B cell (primary cell): ENCODE measurements around the gene ARHGAP6. TPM values are rescaled to one million over a fixed set of nuclear protein-coding genes. Genes with fewer than 3 reads are reported as not detected.

ENCODE experiments used
- ATAC-seq: fragments of 200-7000 bp; cut with Tn5 transposase; one replicate; pipeline ENCODE4 v1.10.0; 2021; ENCODE audit warnings: low read depth, mild to moderate bottlenecking, moderate number of reproducible peaks, moderate library complexity
- CTCF ChIA-PET: fragments of 350-600 bp; sonication (Branson Sonifier 250); formaldehyde crosslinking; loops from one replicate; lab custom pipeline; 2021; ENCODE audit warnings: antibody characterized with exemption, inconsistent platforms; lab: Charles Lee
- POLR2A ChIA-PET: fragments of 350-600 bp; sonication (Branson Sonifier 250); formaldehyde crosslinking; loops from one replicate; lab custom pipeline; 2021; ENCODE audit warnings: antibody characterized with exemption; lab: Charles Lee
- DNase-seq: peaks from one replicate; pipeline ENCODE4 v3.0.0; 2013
- H2AFZ ChIP-seq: 2 replicates; pipeline ENCODE4 v1.6.1; 2012; ENCODE audit warnings: mild to moderate bottlenecking, low read depth, low read length; ENCODE audit not compliant: insufficient read depth, poor library complexity, severe bottlenecking
- H3K27ac ChIP-seq, 2 donors: 1 replicate in 1 of 2; 2 replicates in 1 of 2; pipeline ENCODE4 v1.5.1; 2012 to 2013; ENCODE audit warnings: low read length in 2 of 2, mild to moderate bottlenecking in 2 of 2, moderate library complexity in 1 of 2
- H3K27me3 ChIP-seq, 4 experiments: fragments of 200-600 bp in 1 of 4; sonication (generic) in 1 of 4; replicated peaks in 1 of 4; 1 replicate in 2 of 4; 2 replicates in 2 of 4; pipeline versions ENCODE4 v1.6.1 to v1.7.0; 2013 to 2016; ENCODE audit warnings: low read length in 3 of 4, mild to moderate bottlenecking in 2 of 4, mixed read lengths in 1 of 4, moderate library complexity in 1 of 4; ENCODE audit not compliant: insufficient read depth in 4 of 4, control insufficient read depth in 3 of 4; ENCODE audit errors: control extremely low read depth in 1 of 4
- H3K36me3 ChIP-seq, 2 experiments: replicated peaks in 1 of 2; 1 replicate in 1 of 2; 2 replicates in 1 of 2; pipeline versions ENCODE4 v1.6.1 to v1.7.1; 2013; ENCODE audit warnings: low read length in 1 of 2; ENCODE audit not compliant: insufficient read depth in 2 of 2, control insufficient read depth in 1 of 2; ENCODE audit errors: control extremely low read depth in 1 of 2, extremely low read depth in 1 of 2
- H3K4me1 ChIP-seq, 2 donors: fragments of 200-600 bp in 1 of 2; sonication (generic) in 1 of 2; 1 replicate in 1 of 2; 2 replicates in 1 of 2; pipeline versions ENCODE4 v1.5.1 to v1.6.1; 2013 to 2017; ENCODE audit warnings: low read length in 2 of 2; ENCODE audit not compliant: control insufficient read depth in 2 of 2, insufficient read depth in 2 of 2
- H3K4me2 ChIP-seq: replicated peaks from 2 replicates; pipeline ENCODE3; 2012; ENCODE audit warnings: mild to moderate bottlenecking, low read depth, low read length; ENCODE audit not compliant: poor library complexity, severe bottlenecking
- H3K4me3 ChIP-seq, 5 experiments: fragments of 200-600 bp in 1 of 5; sonication (generic) in 1 of 5; 1 replicate in 3 of 5; 2 replicates in 2 of 5; pipeline versions ENCODE4 v1.5.1 to v1.7.0; 2011 to 2016; ENCODE audit warnings: low read length in 4 of 5, mild to moderate bottlenecking in 4 of 5, low read depth in 2 of 5, control low read depth in 1 of 5, moderate library complexity in 1 of 5; ENCODE audit not compliant: insufficient read depth in 1 of 5; ENCODE audit errors: control extremely low read depth in 1 of 5, extremely low read depth in 1 of 5
- H3K79me2 ChIP-seq: fragments of 200-600 bp; sonication (generic); one replicate; pipeline ENCODE4 v1.6.0; 2016; ENCODE audit warnings: low read length; ENCODE audit not compliant: control insufficient read depth, insufficient read depth
- H3K9ac ChIP-seq: fragments of 200-600 bp; sonication (generic); 2 replicates; pipeline ENCODE4 v1.6.1; 2017; ENCODE audit warnings: mild to moderate bottlenecking, low read length, moderate library complexity
- H3K9me3 ChIP-seq, 3 donors: one replicate each; pipeline versions ENCODE4 v1.6.1 to v1.7.1; 2013; ENCODE audit warnings: low read length in 2 of 3; ENCODE audit not compliant: control insufficient read depth in 2 of 3, insufficient read depth in 1 of 3; ENCODE audit errors: control extremely low read depth in 1 of 3
- H4K20me1 ChIP-seq: 2 replicates; pipeline ENCODE4 v1.6.0; 2012; ENCODE audit warnings: mild to moderate bottlenecking, low read length; ENCODE audit not compliant: insufficient read depth, control insufficient read depth, poor library complexity, severe bottlenecking
- H3K27ac Mint-ChIP-seq: one replicate; pipeline ENCODE4 v1.8.0; 2021; ENCODE audit warnings: mixed read lengths
- H3K27me3 Mint-ChIP-seq: one replicate; pipeline ENCODE4 v1.8.0; 2021; ENCODE audit warnings: mixed read lengths
- H3K4me1 Mint-ChIP-seq: one replicate; pipeline ENCODE4 v1.8.0; 2021; ENCODE audit warnings: mixed read lengths
- H3K4me3 Mint-ChIP-seq: one replicate; pipeline ENCODE4 v1.8.0; 2021; ENCODE audit warnings: mixed read lengths
- H3K9me3 Mint-ChIP-seq: one replicate; pipeline ENCODE4 v1.8.0; 2022; ENCODE audit warnings: mixed read lengths; ENCODE audit not compliant: insufficient read depth
- EZH2 ChIP-seq: IDR thresholded peaks from 2 replicates; pipeline ENCODE4 v1.6.1; 2012; ENCODE audit warnings: borderline replicate concordance, low read depth, mild to moderate bottlenecking, moderate library complexity, low read length; ENCODE audit not compliant: insufficient read depth, poor library complexity, severe bottlenecking
- WGBS: methylation state at CpG from one replicate; pipeline ENCODE4 v1.1.5; 2013; ENCODE audit warnings: missing lambda C conversion rate; ENCODE audit not compliant: insufficient coverage; 5-methylcytosine and 5-hydroxymethylcytosine counted together
- intact Hi-C: fragments of 100-400 bp; cut with micrococcal nuclease; formaldehyde crosslinking; loops from one replicate; pipeline ENCODE4 v1.10.0; 2022
- polyA plus RNA-seq: library from polyadenylated mRNA; depleted of rRNA; stranded (reverse); fragments of >200 nt; gene quantifications from 2 replicates; pipeline ENCODE4 v1.2.3, GENCODE V29; 2012
- total RNA-seq, 2 donors: library from RNA; stranded (reverse); fragments of 120-200 nt in 1 of 2; gene quantifications; 1 replicate in 1 of 2; 2 replicates in 1 of 2; pipeline versions ENCODE4 v1.2.3 to v1.2.4, GENCODE V29; 2013 to 2022
- TF ChIP-seq, protein P1 (sequence below): fragments of 200-600 bp; IDR thresholded peaks from one replicate; pipeline ENCODE4 v1.8.0; 2022; ENCODE audit warnings: antibody characterized with exemption, mild to moderate bottlenecking

The ARHGAP6 gene
- total and polyA plus RNA-seq, 2 donors (not counting 1 experiment from before 2014, with no cell fraction given): 1.6 to 2.6 TPM

DNA sequence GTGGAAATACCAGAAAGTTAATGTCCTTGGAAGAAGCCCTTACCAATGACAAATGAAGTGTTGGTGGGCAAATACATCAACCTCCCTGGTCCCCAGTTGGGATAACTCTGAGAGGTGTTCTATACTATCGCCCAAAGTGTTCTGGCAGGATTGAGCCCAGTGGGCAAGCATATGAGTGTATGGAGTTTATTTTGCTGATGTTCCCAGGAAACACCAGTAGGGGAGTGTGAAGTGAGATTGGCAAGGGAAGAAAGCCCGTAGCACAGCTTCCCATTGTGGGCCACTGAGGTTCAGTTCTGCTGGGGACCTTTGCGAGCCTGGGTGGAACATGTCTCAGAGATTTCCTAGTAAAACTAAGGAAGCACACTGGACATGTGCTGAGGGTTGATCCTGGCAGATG, 65.1 kb downstream of the ARHGAP6 start:
- no peaks in the 10 kb centered on the region for H3K36me3 ChIP-seq
- H3K9ac ChIP-seq: no peak overlapping the region
- Mint-ChIP-seq H3K9me3 (no peaks in the 10 kb centered on the region), H3K27ac (no peak overlapping the region), H3K4me3 (no peak overlapping the region), H3K4me1 (no peaks in the 10 kb centered on the region), H3K27me3 (peaks cover 6% of the 10 kb centered on the region)
- TF ChIP-seq EZH2: no peak
- TF ChIP-seq, protein P1, sequence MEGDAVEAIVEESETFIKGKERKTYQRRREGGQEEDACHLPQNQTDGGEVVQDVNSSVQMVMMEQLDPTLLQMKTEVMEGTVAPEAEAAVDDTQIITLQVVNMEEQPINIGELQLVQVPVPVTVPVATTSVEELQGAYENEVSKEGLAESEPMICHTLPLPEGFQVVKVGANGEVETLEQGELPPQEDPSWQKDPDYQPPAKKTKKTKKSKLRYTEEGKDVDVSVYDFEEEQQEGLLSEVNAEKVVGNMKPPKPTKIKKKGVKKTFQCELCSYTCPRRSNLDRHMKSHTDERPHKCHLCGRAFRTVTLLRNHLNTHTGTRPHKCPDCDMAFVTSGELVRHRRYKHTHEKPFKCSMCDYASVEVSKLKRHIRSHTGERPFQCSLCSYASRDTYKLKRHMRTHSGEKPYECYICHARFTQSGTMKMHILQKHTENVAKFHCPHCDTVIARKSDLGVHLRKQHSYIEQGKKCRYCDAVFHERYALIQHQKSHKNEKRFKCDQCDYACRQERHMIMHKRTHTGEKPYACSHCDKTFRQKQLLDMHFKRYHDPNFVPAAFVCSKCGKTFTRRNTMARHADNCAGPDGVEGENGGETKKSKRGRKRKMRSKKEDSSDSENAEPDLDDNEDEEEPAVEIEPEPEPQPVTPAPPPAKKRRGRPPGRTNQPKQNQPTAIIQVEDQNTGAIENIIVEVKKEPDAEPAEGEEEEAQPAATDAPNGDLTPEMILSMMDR: no peak
- no peak overlapping the region for H3K4me3 ChIP-seq
- no peaks in the 10 kb centered on the region for H3K27me3 ChIP-seq
- H3K27ac ChIP-seq: no peak overlapping the region
- no CpG with 5 or more reads among the region's 3 CpGs for WGBS
- DNase-seq: no peak
- H3K4me2 ChIP-seq: no peak overlapping the region
- CTCF ChIA-PET: no interaction called here
- no peaks in the 10 kb centered on the region for H3K79me2 ChIP-seq
- H3K9me3 ChIP-seq: no peaks in the 10 kb centered on the region
- no peak overlapping the region for H2AFZ ChIP-seq
- intact Hi-C loops: no loop called here
- POLR2A ChIA-PET: no interaction called here
- H4K20me1 ChIP-seq: no peaks in the 10 kb centered on the region
- no peaks in the 10 kb centered on the region for H3K4me1 ChIP-seq
- no peak for ATAC-seq

- Mint-ChIP-seq H3K9me3 (no peaks in the 10 kb centered on the region), H3K4me1 (no peaks in the 10 kb centered on the region), H3K27ac (no peak overlapping the region), H3K4me3 (no peak overlapping the region), H3K27me3 (peaks cover 6% of the 10 kb centered on the region)
- Histone ChIP-seq H3K27ac (no peak overlapping the region), H3K4me2 (no peak overlapping the region), H3K79me2 (no peaks in the 10 kb centered on the region), H3K9ac (no peak overlapping the region), H2AFZ (no peak overlapping the region), H4K20me1 (no peaks in the 10 kb centered on the region), H3K36me3 (no peaks in the 10 kb centered on the region), H3K4me3 (no peak overlapping the region), H3K9me3 (no peaks in the 10 kb centered on the region), H3K27me3 (no peaks in the 10 kb centered on the region), H3K4me1 (no peaks in the 10 kb centered on the region)
- no peak for TF ChIP-seq EZH2
- TF ChIP-seq, protein P1: no peak
- ChIA-PET CTCF (no interaction called here), POLR2A (no interaction called here)
- WGBS: 89% methylated on average over 1 of the region's 2 CpGs
- ATAC-seq (no peak), DNase-seq (no peak)
- intact Hi-C loops: no loop called here
Observed at GRCh38 chrX:11597479-11597878, 68.2 kb downstream of the ARHGAP6 start.
